IMR-90 (cell line): ENCODE data around the gene CCR3. TPM values are rescaled to one million over a fixed set of nuclear protein-coding genes. Genes with fewer than 3 reads are reported as not detected.

Source experiments
- ATAC-seq: fragments of 200-7000 bp; cut with Tn5 transposase; 2 replicates; pipeline ENCODE4 v1.9.1; 2020; ENCODE audit warnings: low read depth, mild to moderate bottlenecking, moderate library complexity
- BruUV-seq: library from RNA; stranded (reverse); fragments of 400-500 nt; replicated peaks from 2 replicates; lab custom pipeline; 2021; lab: Mats Ljungman, UMichigan
- CTCF ChIA-PET: fragments of 300-600 bp; formaldehyde crosslinking; extraction: SDS; loops from one replicate; lab custom pipeline; 2021; ENCODE audit warnings: antibody characterized with exemption; lab: Yijun Ruan, JAX
- POLR2A ChIA-PET: fragments of 300-600 bp; sonication (Branson Sonifier 250); formaldehyde crosslinking; loops from one replicate; lab custom pipeline; 2022; ENCODE audit warnings: antibody characterized with exemption; ENCODE audit not compliant: unreplicated experiment; lab: Charles Lee
- DNase-seq: peaks from one replicate; pipeline ENCODE4 v3.0.0; 2013
- H2AFZ ChIP-seq: replicated peaks from 2 replicates; pipeline ENCODE3; 2013; ENCODE audit warnings: low read length, mild to moderate bottlenecking; ENCODE audit not compliant: poor library complexity
- H2AK5ac ChIP-seq: 2 replicates; pipeline ENCODE4 v1.6.1; 2013; ENCODE audit warnings: low read depth, low read length, inconsistent platforms
- H2AK9ac ChIP-seq: replicated peaks from 2 replicates; pipeline ENCODE3; 2013; ENCODE audit warnings: mild to moderate bottlenecking, low read depth, low read length, moderate library complexity; ENCODE audit not compliant: poor library complexity
- H2BK120ac ChIP-seq: 2 replicates; pipeline ENCODE4 v1.6.1; 2013; ENCODE audit warnings: low read depth, low read length, inconsistent platforms
- H2BK15ac ChIP-seq: 3 replicates; pipeline ENCODE4 v1.6.1; 2013; ENCODE audit warnings: low read depth, low read length, inconsistent platforms
- H2BK20ac ChIP-seq: 2 replicates; pipeline ENCODE4 v1.6.1; 2013; ENCODE audit warnings: low read depth, mild to moderate bottlenecking, inconsistent platforms, low read length, moderate library complexity
- H2BK5ac ChIP-seq: 2 replicates; pipeline ENCODE4 v1.6.1; 2013; ENCODE audit warnings: mild to moderate bottlenecking, low read depth, low read length, inconsistent platforms; ENCODE audit not compliant: poor library complexity, severe bottlenecking
- H3K14ac ChIP-seq: replicated peaks from 2 replicates; pipeline ENCODE4 v1.6.1; 2013; ENCODE audit warnings: low read depth, low read length, inconsistent platforms
- H3K18ac ChIP-seq: 2 replicates; pipeline ENCODE4 v1.6.1; 2013; ENCODE audit warnings: low read depth, low read length, control low read depth
- H3K23ac ChIP-seq: 2 replicates; pipeline ENCODE4 v1.6.1; 2013; ENCODE audit warnings: low read depth, low read length, inconsistent platforms
- H3K27ac ChIP-seq: 2 replicates; pipeline ENCODE4 v1.5.1; 2013; ENCODE audit warnings: mild to moderate bottlenecking, control low read depth, low read length; ENCODE audit not compliant: insufficient read depth
- H3K27me3 ChIP-seq: 2 replicates; pipeline ENCODE4 v1.6.1; 2013; ENCODE audit warnings: low read length; ENCODE audit not compliant: control insufficient read depth, insufficient read depth
- H3K36me3 ChIP-seq: 2 replicates; pipeline ENCODE4 v1.6.1; 2013; ENCODE audit warnings: low read length, mixed read lengths; ENCODE audit not compliant: control insufficient read depth, insufficient read depth
- H3K4ac ChIP-seq: 2 replicates; pipeline ENCODE4 v1.6.1; 2013; ENCODE audit warnings: low read depth, low read length, inconsistent platforms
- H3K4me1 ChIP-seq: 2 replicates; pipeline ENCODE4 v1.6.1; 2013; ENCODE audit warnings: low read length, mixed read lengths; ENCODE audit not compliant: control insufficient read depth, insufficient read depth
- H3K4me2 ChIP-seq: 2 replicates; pipeline ENCODE4 v1.6.1; 2013; ENCODE audit warnings: low read depth, mild to moderate bottlenecking, control low read depth, low read length, moderate library complexity
- H3K4me3 ChIP-seq: 2 replicates; pipeline ENCODE4 v1.5.1; 2013; ENCODE audit warnings: low read depth, mild to moderate bottlenecking, control low read depth, low read length, moderate library complexity; ENCODE audit not compliant: insufficient read depth
- H3K56ac ChIP-seq: 2 replicates; pipeline ENCODE4 v1.6.1; 2013; ENCODE audit warnings: low read length, inconsistent platforms; ENCODE audit not compliant: insufficient read depth; ENCODE audit errors: extremely low read depth
- H3K79me1 ChIP-seq, 2 experiments: 2 replicates each; pipeline ENCODE4 v1.6.1; 2013; ENCODE audit warnings: low read length in 2 of 2, inconsistent platforms in 1 of 2, low read depth in 1 of 2
- H3K9ac ChIP-seq: 2 replicates; pipeline ENCODE4 v1.6.1; 2013; ENCODE audit warnings: low read depth, low read length, control low read depth
- H3K9me1 ChIP-seq: 2 replicates; pipeline ENCODE4 v1.6.1; 2013; ENCODE audit warnings: low read length, inconsistent platforms; ENCODE audit not compliant: insufficient read depth
- H3K9me3 ChIP-seq: 2 replicates; pipeline ENCODE4 v1.6.1; 2013; ENCODE audit warnings: low read length; ENCODE audit not compliant: control insufficient read depth, insufficient read depth
- H4K20me1 ChIP-seq: 2 replicates; pipeline ENCODE4 v1.6.1; 2013; ENCODE audit warnings: low read length, inconsistent platforms; ENCODE audit not compliant: insufficient read depth
- H4K5ac ChIP-seq: 2 replicates; pipeline ENCODE4 v1.6.1; 2013; ENCODE audit warnings: mild to moderate bottlenecking, low read depth, low read length, control low read depth
- H4K8ac ChIP-seq, 2 experiments: 2 replicates each; pipeline ENCODE4 v1.6.1; 2013; ENCODE audit warnings: low read depth in 2 of 2, low read length in 2 of 2, control low read depth in 1 of 2, inconsistent platforms in 1 of 2
- H4K91ac ChIP-seq: 2 replicates; pipeline ENCODE4 v1.6.1; 2013; ENCODE audit warnings: low read depth, low read length, inconsistent platforms; ENCODE audit not compliant: insufficient read depth
- BHLHE40 ChIP-seq: fragments of 150-350 bp; IDR thresholded peaks from 2 replicates; pipeline ENCODE4 v1.6.1; 2016; ENCODE audit warnings: mild to moderate bottlenecking, low read depth, low read length
- CEBPB ChIP-seq: IDR thresholded peaks from 2 replicates; pipeline ENCODE4 v1.6.1; 2012; ENCODE audit warnings: low read depth, low read length, improper control_type of control experiment
- CHD1 ChIP-seq: IDR thresholded peaks from 2 replicates; pipeline ENCODE4 v1.6.1; 2012; ENCODE audit warnings: low read depth, low read length, improper control_type of control experiment
- ELK1 ChIP-seq: fragments of 150-350 bp; IDR thresholded peaks from 2 replicates; pipeline ENCODE4 v1.6.1; 2016; ENCODE audit warnings: low read depth, mild to moderate bottlenecking, low read length, moderate library complexity, borderline replicate concordance
- MAFK ChIP-seq: IDR thresholded peaks from 2 replicates; pipeline ENCODE4 v1.6.1; 2012; ENCODE audit warnings: low read depth, low read length, improper control_type of control experiment
- MXI1 ChIP-seq: IDR thresholded peaks from 2 replicates; pipeline ENCODE4 v1.6.1; 2012; ENCODE audit warnings: low read depth, mild to moderate bottlenecking, low read length, moderate library complexity, borderline replicate concordance
- NFE2L2 ChIP-seq: fragments of 150-350 bp; IDR thresholded peaks from 2 replicates; pipeline ENCODE4 v1.6.1; 2016; ENCODE audit warnings: low read depth, mild to moderate bottlenecking, low read length
- POLR2A ChIP-seq: IDR thresholded peaks from 2 replicates; pipeline ENCODE4 v1.6.1; 2012; ENCODE audit warnings: mild to moderate bottlenecking, low read depth, low read length
- RCOR1 ChIP-seq: IDR thresholded peaks from 2 replicates; pipeline ENCODE4 v1.6.1; 2012; ENCODE audit warnings: mild to moderate bottlenecking, low read length, improper control_type of control experiment; ENCODE audit not compliant: insufficient replicate concordance
- RFX5 ChIP-seq: IDR thresholded peaks from 2 replicates; pipeline ENCODE4 v1.8.0; 2012; ENCODE audit warnings: low read depth, mild to moderate bottlenecking, low read length, moderate library complexity
- SMC3 ChIP-seq: fragments of 150-350 bp; IDR thresholded peaks from 2 replicates; pipeline ENCODE4 v1.6.1; 2016; ENCODE audit warnings: low read depth, mild to moderate bottlenecking, antibody characterized with exemption, low read length, moderate library complexity
- WGBS, 2 experiments: methylation state at CpG; one replicate each; pipeline versions ENCODE4 v1.1.5 to v1.1.7; 2013; ENCODE audit warnings: missing lambda C conversion rate in 2 of 2; ENCODE audit not compliant: insufficient read length in 1 of 2; ENCODE audit errors: extremely low coverage in 2 of 2; 5-methylcytosine and 5-hydroxymethylcytosine counted together
- dilution Hi-C: fragments of 300-500 bp; cut with HindIII; formaldehyde crosslinking; loops from one replicate; pipeline ENCODE4 v1.14.3; 2018; ENCODE audit warnings: low sequenced_read_pairs; ENCODE audit not compliant: unreplicated experiment
- in situ Hi-C: fragments of 300-500 bp; cut with MboI; formaldehyde crosslinking; loops from 3 replicates; pipeline ENCODE4 v1.14.3; 2019; ENCODE audit warnings: low sequenced_read_pairs, inconsistent platforms, mixed read lengths
- intact Hi-C: fragments of 100-400 bp; cut with micrococcal nuclease; formaldehyde crosslinking; loops from 2 replicates; pipeline ENCODE4 v1.10.0; 2022
- polyA plus RNA-seq, 3 experiments: library from polyadenylated mRNA; depleted of rRNA; stranded (reverse); fragments of >200 nt; gene quantifications; 2 replicates each; pipeline ENCODE4 v1.2.3, GENCODE V29; 2012; ENCODE audit warnings: low replicate concordance in 1 of 3
- total RNA-seq: library from RNA; depleted of rRNA; stranded (reverse); fragments of >200 nt; gene quantifications from 2 replicates; pipeline ENCODE4 v1.2.3, GENCODE V29; 2012

CCR3 gene
- total and polyA plus RNA-seq, 2 of the 4 experiments (the other 2 are of a cell fraction) = not detected

- no peaks in the 10 kb centered on the region for H4K20me1 ChIP-seq
- no peaks in the 10 kb centered on the region for H3K9me1 ChIP-seq
- no peak overlapping the region for H3K14ac ChIP-seq
- H2AK5ac ChIP-seq = no peak overlapping the region
- no peak overlapping the region for H3K23ac ChIP-seq
- no peaks in the 10 kb centered on the region for H3K9me3 ChIP-seq
- no peaks in the 10 kb centered on the region for H3K4me1 ChIP-seq
- H3K18ac ChIP-seq = no peak overlapping the region
- no peak overlapping the region for H3K4me2 ChIP-seq
- intact Hi-C loops (no loop called here), dilution Hi-C loops (no loop called here), in situ Hi-C loops (no loop called here)
- H3K27ac ChIP-seq = no peak overlapping the region
- H4K8ac ChIP-seq = no peak overlapping the region
- H3K27me3 ChIP-seq = peaks cover 31% of the 10 kb centered on the region
- no peak overlapping the region for H3K4ac ChIP-seq
- TF ChIP-seq MXI1 = no peak
- no peak for TF ChIP-seq BHLHE40
- TF ChIP-seq MAFK = no peak
- TF ChIP-seq NFE2L2 = no peak
- no peak for TF ChIP-seq CHD1
- TF ChIP-seq RFX5 = no peak
- TF ChIP-seq RCOR1 = no peak
- no peak for TF ChIP-seq SMC3
- TF ChIP-seq POLR2A = no peak
- TF ChIP-seq CEBPB = no peak
- no peak for TF ChIP-seq ELK1
- no peak overlapping the region for H3K56ac ChIP-seq
- H2AFZ ChIP-seq = no peak overlapping the region
- no peak overlapping the region for H2BK120ac ChIP-seq
- no peak overlapping the region for H3K9ac ChIP-seq
- DNase-seq (no peak), ATAC-seq (no peak)
- H4K5ac ChIP-seq = no peak overlapping the region
- ChIA-PET CTCF (no interaction called here), POLR2A (no interaction called here)
- BruUV-seq = no TSS peak
- no peak overlapping the region for H4K91ac ChIP-seq
- no peak overlapping the region for H3K4me3 ChIP-seq
- no peak overlapping the region for H2BK20ac ChIP-seq
- no peaks in the 10 kb centered on the region for H3K36me3 ChIP-seq
- no peak overlapping the region for H2AK9ac ChIP-seq
- no peaks in the 10 kb centered on the region for H3K79me1 ChIP-seq
- no peak overlapping the region for H2BK5ac ChIP-seq
- WGBS, 2 experiments = 0% methylated on average over 1 of the region's 3 CpGs; no CpG with 5 or more reads in 1 of the 2 experiments
- H2BK15ac ChIP-seq = no peak overlapping the region
Measured at GRCh38 chr3:46300461-46300789, 58.2 kb downstream of the CCR3 start.
